Prostate gland (tissue), 2 donors: Measurements from ENCODE around the gene BCL2L2. TPM values are rescaled to one million over a fixed set of nuclear protein-coding genes. Genes with fewer than 3 reads are reported as not detected.

Source experiments
- DNase-seq: peaks from one replicate; pipeline ENCODE4 v3.0.0-alpha.2; 2019; ENCODE audit warnings: low spot score
- H3K27ac ChIP-seq, 2 donors: fragments of 200-600 bp; sonication (generic); 2 replicates each; pipeline ENCODE4 v1.5.1; 2017 to 2019
- H3K27me3 ChIP-seq: fragments of 200-600 bp; sonication (generic); replicated peaks from 2 replicates; pipeline ENCODE4 v1.5.1; 2019; ENCODE audit not compliant: insufficient read depth
- H3K36me3 ChIP-seq, 2 donors: fragments of 200-600 bp; sonication (generic); 1 replicate in 1 of 2; 2 replicates in 1 of 2; pipeline versions ENCODE4 v1.5.1 to v1.8.1; 2017 to 2019
- H3K4me1 ChIP-seq: fragments of 200-600 bp; sonication (generic); replicated peaks from 2 replicates; pipeline ENCODE4 v1.5.1; 2019
- H3K4me3 ChIP-seq, 2 donors: fragments of 200-600 bp; sonication (generic); 2 replicates each; pipeline ENCODE4 v1.5.1; 2017 to 2019
- H3K9me3 ChIP-seq: fragments of 200-600 bp; sonication (generic); 2 replicates; pipeline ENCODE4 v1.5.1; 2017
- CTCF ChIP-seq, 4 experiments: fragments of 200-600 bp in 2 of 4; fragments of 450-650 bp in 2 of 4; sonication (generic) in 2 of 4; IDR thresholded peaks; 1 replicate in 3 of 4; 2 replicates in 1 of 4; pipeline ENCODE4 v1.5.1; 2016 to 2019; ENCODE audit warnings: antibody characterized with exemption in 4 of 4, mild to moderate bottlenecking in 2 of 4, moderate library complexity in 2 of 4
- POLR2A ChIP-seq: fragments of 450-650 bp; IDR thresholded peaks from one replicate; pipeline ENCODE4 v1.6.1; 2016; ENCODE audit warnings: antibody characterized with exemption, mild to moderate bottlenecking
- POLR2AphosphoS5 ChIP-seq: sonication (generic); formaldehyde crosslinking; IDR thresholded peaks from one replicate; pipeline ENCODE4 v1.6.1; 2017; ENCODE audit warnings: antibody characterized with exemption
- WGBS: methylation state at CpG from one replicate; pipeline ENCODE4 v1.1.5; 2018; 5-methylcytosine and 5-hydroxymethylcytosine counted together
- intact Hi-C: fragments of 100-400 bp; cut with DNase I; formaldehyde crosslinking; loops from one replicate; pipeline ENCODE4 v1.14.2; 2022
- total RNA-seq, 2 donors: library from RNA; depleted of rRNA; stranded (reverse); fragments of >200 nt; gene quantifications; one replicate each; pipeline ENCODE4 v1.1.0, GENCODE V29; 2016

The BCL2L2 gene
- total RNA-seq, 2 donors from 2014 or later = 45.4 to 87.3 TPM

DNA sequence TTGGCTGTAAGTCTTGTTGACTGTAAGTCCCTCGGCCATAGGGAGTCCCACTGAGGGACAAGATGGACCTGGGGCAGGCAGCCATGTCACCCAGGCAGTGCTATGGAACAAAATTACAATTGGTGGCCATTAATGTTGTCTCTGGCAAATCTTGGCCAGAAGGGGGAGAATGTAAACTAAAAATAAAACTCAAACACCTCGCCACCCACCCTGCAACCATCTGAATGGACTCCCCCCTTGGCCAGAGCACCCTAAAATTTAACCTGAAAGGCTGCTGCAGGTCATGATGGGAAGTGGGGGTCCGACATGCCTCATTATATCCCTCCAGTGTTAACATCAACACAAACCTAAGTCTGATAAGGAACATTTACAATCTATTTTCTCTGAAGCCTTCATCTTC is 37.8 kb downstream of the BCL2L2 start:
- WGBS = 60% methylated on average over 3 of the region's 3 CpGs
- Histone ChIP-seq H3K27me3 (no peaks in the 10 kb centered on the region), H3K36me3 (no peaks in the 10 kb centered on the region), H3K4me1 (no peaks in the 10 kb centered on the region), H3K9me3 (no peaks in the 10 kb centered on the region), H3K27ac (no peak overlapping the region), H3K4me3 (no peak overlapping the region)
- intact Hi-C loops = no loop called here
- no peak for DNase-seq
- TF ChIP-seq POLR2A (no peak), POLR2AphosphoS5 (no peak), CTCF (IDR thresholded peaks at IDR 0.05) (no peak)

DNA sequence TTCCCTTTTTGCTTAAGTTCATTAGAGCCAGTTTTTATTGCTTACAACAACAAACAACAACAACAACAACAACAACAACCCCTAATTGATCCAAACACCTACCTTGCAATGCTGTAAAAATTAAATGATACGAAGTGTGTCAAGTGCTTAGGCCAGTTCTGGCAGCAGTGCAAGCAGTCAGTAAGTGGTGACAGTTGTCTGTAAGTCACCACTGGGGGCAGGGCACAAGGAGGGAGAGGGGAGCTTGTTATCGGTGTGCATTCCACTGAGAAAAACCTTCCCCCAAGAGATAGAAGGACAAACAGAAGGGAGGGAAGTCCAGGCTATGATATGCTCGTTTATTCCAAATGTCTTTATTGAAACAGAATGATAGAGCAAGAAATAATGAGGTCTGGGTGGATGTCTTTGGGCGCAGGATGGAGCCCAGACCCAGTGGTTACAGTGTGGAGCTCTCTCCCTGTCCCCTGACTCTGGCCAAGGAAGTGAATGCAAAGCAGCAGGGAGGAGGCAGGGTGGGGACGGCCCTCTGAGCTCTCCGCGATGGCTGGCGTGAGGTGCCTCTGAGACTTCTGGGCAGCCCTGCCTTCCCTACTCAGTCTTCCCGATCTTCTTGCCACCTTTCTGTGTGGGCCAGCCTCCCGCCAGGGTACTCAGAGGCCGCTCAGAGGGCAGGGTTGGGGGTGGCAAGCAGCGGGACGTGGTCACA is 39.5 kb downstream of the BCL2L2 start:
- H3K27ac ChIP-seq = no peak overlapping the region
- intact Hi-C loops = no loop called here
- H3K4me1 ChIP-seq = no peaks in the 10 kb centered on the region
- H3K4me3 ChIP-seq = no peak overlapping the region
- no peak for DNase-seq
- WGBS = 77% methylated on average over 13 of the region's 13 CpGs
- no peaks in the 10 kb centered on the region for H3K9me3 ChIP-seq
- no peaks in the 10 kb centered on the region for H3K36me3 ChIP-seq
- no peaks in the 10 kb centered on the region for H3K27me3 ChIP-seq
- no peak for TF ChIP-seq POLR2AphosphoS5
- no peak for TF ChIP-seq POLR2A
- TF ChIP-seq CTCF (IDR thresholded peaks at IDR 0.05) = no peak

DNA sequence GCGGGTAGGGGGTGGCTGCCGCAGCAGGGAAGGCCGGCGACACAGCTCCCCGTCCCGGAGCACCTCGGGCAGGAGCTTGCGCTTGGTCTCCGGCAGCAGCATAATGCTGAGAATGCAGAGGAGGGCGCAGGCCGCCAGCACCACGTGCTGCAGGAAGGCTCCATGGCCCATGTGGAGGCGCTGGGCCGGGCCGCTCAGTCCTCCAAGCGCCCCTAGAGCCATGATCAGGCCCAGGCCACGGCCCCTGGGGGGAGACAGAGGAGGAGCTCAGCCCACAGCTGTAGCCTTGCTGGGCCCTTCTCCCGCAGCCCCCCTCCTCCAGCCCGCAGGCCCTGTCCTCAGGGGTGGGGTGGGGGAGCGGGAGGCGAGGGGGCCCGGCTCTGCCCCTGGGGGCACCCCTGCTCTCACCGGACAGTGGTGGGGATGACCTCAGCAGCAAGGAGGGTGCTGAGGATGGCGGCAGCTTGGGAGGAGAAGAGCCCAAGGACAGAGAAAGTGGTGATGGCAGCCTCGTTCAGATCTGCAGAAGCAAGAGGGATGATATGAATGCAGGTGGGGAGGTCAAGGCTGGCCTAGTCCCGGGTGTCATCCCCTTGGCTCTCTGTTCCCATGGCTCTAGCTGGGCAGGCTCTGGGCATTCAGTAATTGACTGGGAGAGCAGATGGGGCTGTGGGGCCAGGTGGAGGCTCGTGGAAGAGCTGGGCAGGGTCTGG is 40.2 kb downstream of the BCL2L2 start:
- 80% methylated on average over 26 of the region's 27 CpGs for WGBS
- Histone ChIP-seq H3K4me3 (no peak overlapping the region), H3K27ac (no peak overlapping the region), H3K27me3 (no peaks in the 10 kb centered on the region), H3K9me3 (no peaks in the 10 kb centered on the region), H3K4me1 (no peaks in the 10 kb centered on the region), H3K36me3 (no peaks in the 10 kb centered on the region)
- no peak for DNase-seq
- intact Hi-C loops = no loop called here
- TF ChIP-seq CTCF (IDR thresholded peaks at IDR 0.05) = no peak
- TF ChIP-seq POLR2AphosphoS5 = no peak
- TF ChIP-seq POLR2A = no peak

DNA sequence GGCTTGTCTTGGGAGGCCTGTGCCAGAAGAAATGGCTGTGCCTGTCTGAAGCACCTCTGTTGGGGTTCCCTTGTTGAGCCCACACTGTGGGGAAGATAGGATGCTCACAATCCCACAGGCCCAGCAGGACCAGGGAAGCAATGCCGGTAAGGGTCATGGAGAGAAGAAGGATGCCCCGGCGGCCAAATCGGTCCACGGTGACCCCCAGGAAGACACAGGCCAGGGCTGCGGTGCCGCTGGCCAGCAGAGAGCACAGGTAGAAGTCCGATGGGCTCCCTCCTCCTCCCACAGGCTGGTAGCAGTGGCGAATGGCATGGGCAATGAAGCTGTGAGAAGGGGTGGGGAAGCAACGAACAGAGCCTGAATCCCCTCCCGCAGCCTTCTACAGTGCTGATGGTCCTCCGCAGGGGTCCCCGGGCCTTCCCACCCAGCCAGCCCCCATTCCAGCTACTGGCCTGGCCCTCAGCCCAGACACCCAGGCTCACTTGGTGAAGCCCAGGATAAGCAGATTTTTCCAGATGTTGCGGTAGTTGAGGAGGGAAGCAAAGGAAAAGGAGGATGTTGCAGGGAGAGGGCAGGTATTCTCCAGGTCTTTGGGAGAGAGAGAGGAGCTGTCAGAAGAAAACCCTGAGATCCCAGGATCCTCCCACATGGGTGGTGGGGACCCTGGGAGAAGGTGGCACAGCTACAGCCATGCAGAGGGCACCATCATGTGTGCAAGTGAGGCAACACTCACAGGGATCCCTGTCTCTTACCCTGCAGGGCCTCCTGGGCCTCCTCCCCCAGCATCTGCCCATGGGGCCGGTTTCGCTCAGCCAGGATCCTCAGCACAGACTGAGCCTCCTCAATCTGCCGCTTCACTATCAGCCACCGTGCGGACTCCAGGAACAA is 41.0 kb downstream of the BCL2L2 start:
- Histone ChIP-seq H3K27me3 (no peaks in the 10 kb centered on the region), H3K9me3 (no peaks in the 10 kb centered on the region), H3K27ac (no peak overlapping the region), H3K4me3 (no peak overlapping the region), H3K36me3 (no peaks in the 10 kb centered on the region), H3K4me1 (no peaks in the 10 kb centered on the region)
- TF ChIP-seq POLR2A = no peak
- no peak for TF ChIP-seq CTCF (IDR thresholded peaks at IDR 0.05)
- no peak for TF ChIP-seq POLR2AphosphoS5
- DNase-seq = no peak
- 93% methylated on average over 19 of the region's 19 CpGs for WGBS
- intact Hi-C loops = no loop called here
